Loucy (cell line): Measurements from ENCODE around the gene ATAT1.
"Not testable (repeated sequence)": the region's sequence is repeated elsewhere in the genome, so short reads cannot be mapped to it uniquely, and the experiment has no call there.

Experiments used
- H2AFZ ChIP-seq: fragments of 200-600 bp; sonication (generic); 2 replicates; pipeline ENCODE4 v1.6.0; 2016; ENCODE audit warnings: antibody characterized with exemption, mild to moderate bottlenecking, low read length, moderate library complexity
- H3F3A ChIP-seq: fragments of 200-600 bp; 2 replicates; pipeline ENCODE4 v1.6.0; 2016; ENCODE audit warnings: antibody characterized with exemption, low read depth, mild to moderate bottlenecking
- H3K27me3 ChIP-seq: fragments of 200-600 bp; sonication (generic); 2 replicates; pipeline ENCODE4 v1.6.1; 2014; ENCODE audit warnings: low read length, mild to moderate bottlenecking; ENCODE audit not compliant: insufficient read depth, poor library complexity, severe bottlenecking
- H3K36me3 ChIP-seq: fragments of 200-600 bp; sonication (generic); 2 replicates; pipeline ENCODE4 v1.6.1; 2016; ENCODE audit warnings: low read length; ENCODE audit not compliant: insufficient read depth
- H3K4me1 ChIP-seq: fragments of 200-600 bp; sonication (generic); 2 replicates; pipeline ENCODE4 v1.5.1; 2014; ENCODE audit warnings: low read length, mild to moderate bottlenecking; ENCODE audit not compliant: insufficient read depth, poor library complexity, severe bottlenecking
- H3K4me2 ChIP-seq: fragments of 200-600 bp; sonication (generic); 2 replicates; pipeline ENCODE4 v1.6.0; 2014; ENCODE audit warnings: antibody characterized with exemption, low read length, low read depth, mild to moderate bottlenecking; ENCODE audit not compliant: poor library complexity, severe bottlenecking
- H3K4me3 ChIP-seq: fragments of 200-600 bp; sonication (generic); 2 replicates; pipeline ENCODE4 v1.5.1; 2014; ENCODE audit warnings: low read length, mild to moderate bottlenecking, mixed read lengths; ENCODE audit not compliant: poor library complexity, severe bottlenecking
- H3K79me2 ChIP-seq: fragments of 200-600 bp; sonication (generic); 2 replicates; pipeline ENCODE4 v1.6.1; 2014; ENCODE audit warnings: low read length; ENCODE audit not compliant: insufficient read depth
- H3K9ac ChIP-seq: fragments of 200-600 bp; sonication (generic); 2 replicates; pipeline ENCODE4 v1.6.0; 2014; ENCODE audit warnings: mild to moderate bottlenecking, low read depth, low read length, moderate library complexity; ENCODE audit not compliant: poor library complexity, severe bottlenecking
- H3K9me2 ChIP-seq: fragments of 200-600 bp; sonication (generic); replicated peaks from 2 replicates; pipeline ENCODE4 v1.6.1; 2016; ENCODE audit warnings: low read depth, low read length, mixed read lengths
- H3K9me3 ChIP-seq: fragments of 200-600 bp; sonication (generic); 2 replicates; pipeline ENCODE4 v1.6.1; 2014; ENCODE audit warnings: mild to moderate bottlenecking, antibody characterized with exemption, low read length, low read depth; ENCODE audit not compliant: insufficient read depth
- H4K20me1 ChIP-seq: fragments of 200-600 bp; sonication (generic); 2 replicates; pipeline ENCODE4 v1.6.0; 2014; ENCODE audit warnings: antibody characterized with exemption, low read length, mild to moderate bottlenecking; ENCODE audit not compliant: insufficient read depth, poor library complexity, severe bottlenecking
- CTCF ChIP-seq: fragments of 200-600 bp; sonication (generic); conservative IDR thresholded peaks from 2 replicates; pipeline ENCODE4 v1.5.1; 2014; ENCODE audit warnings: mild to moderate bottlenecking, antibody characterized with exemption, low read length
- EZH2phosphoT487 ChIP-seq: fragments of 200-600 bp; IDR thresholded peaks from 2 replicates; pipeline ENCODE4 v1.6.1; 2018; ENCODE audit warnings: antibody characterized with exemption, mild to moderate bottlenecking, moderate library complexity, borderline replicate concordance

Gene ATAT1

GRCh38 chr6:30656513-30656912, 29.8 kb downstream of the ATAT1 start:
- Histone ChIP-seq H3K4me3 (no peak overlapping the region), H2AFZ (no peak overlapping the region), H3K9me2 (no peaks in the 10 kb centered on the region), H3K27me3 (no peaks in the 10 kb centered on the region), H3F3A (no peaks in the 10 kb centered on the region; the same call in 1 of the 2 replicates), H3K36me3 (peaks cover 77% of the 10 kb centered on the region; the same call in 1 of the 2 replicates), H3K9ac (no peak overlapping the region), H3K79me2 (no peaks in the 10 kb centered on the region), H4K20me1 (no peaks in the 10 kb centered on the region), H3K4me2 (no peak overlapping the region), H3K9me3 (no peaks in the 10 kb centered on the region), H3K4me1 (no peaks in the 10 kb centered on the region)
- no peak for TF ChIP-seq EZH2phosphoT487
- no peak for TF ChIP-seq CTCF

- H3K4me1 ChIP-seq = no peaks in the 10 kb centered on the region
- no peaks in the 10 kb centered on the region; the same call in 1 of the 2 replicates for H3F3A ChIP-seq
- TF ChIP-seq CTCF (no peak), EZH2phosphoT487 (no peak)
- no peak overlapping the region for H3K4me2 ChIP-seq
- no peaks in the 10 kb centered on the region for H3K79me2 ChIP-seq
- no peaks in the 10 kb centered on the region for H3K27me3 ChIP-seq
- H3K36me3 ChIP-seq = peaks cover 78% of the 10 kb centered on the region; the same call in 1 of the 2 replicates
- H4K20me1 ChIP-seq = no peaks in the 10 kb centered on the region
- no peaks in the 10 kb centered on the region for H3K9me2 ChIP-seq
- no peak overlapping the region for H2AFZ ChIP-seq
- no peak overlapping the region for H3K9ac ChIP-seq
- no peak overlapping the region for H3K4me3 ChIP-seq
- H3K9me3 ChIP-seq = no peaks in the 10 kb centered on the region
These were observed 30.8 kb downstream of the ATAT1 start for GRCh38 chr6:30657454-30657853.

- H3K27me3 ChIP-seq, H2AFZ ChIP-seq, H3K9me3 ChIP-seq, H3F3A ChIP-seq, H3K79me2 ChIP-seq, H3K9ac ChIP-seq, H3K4me2 ChIP-seq, H4K20me1 ChIP-seq, H3K9me2 ChIP-seq, H3K4me1 ChIP-seq, H3K4me3 ChIP-seq: not testable (repeated sequence)
- peaks cover 78% of the 10 kb centered on the region; the same call in 1 of the 2 replicates for H3K36me3 ChIP-seq
These were observed 31.2 kb downstream of the ATAT1 start for GRCh38 chr6:30657922-30658321.

DNA sequence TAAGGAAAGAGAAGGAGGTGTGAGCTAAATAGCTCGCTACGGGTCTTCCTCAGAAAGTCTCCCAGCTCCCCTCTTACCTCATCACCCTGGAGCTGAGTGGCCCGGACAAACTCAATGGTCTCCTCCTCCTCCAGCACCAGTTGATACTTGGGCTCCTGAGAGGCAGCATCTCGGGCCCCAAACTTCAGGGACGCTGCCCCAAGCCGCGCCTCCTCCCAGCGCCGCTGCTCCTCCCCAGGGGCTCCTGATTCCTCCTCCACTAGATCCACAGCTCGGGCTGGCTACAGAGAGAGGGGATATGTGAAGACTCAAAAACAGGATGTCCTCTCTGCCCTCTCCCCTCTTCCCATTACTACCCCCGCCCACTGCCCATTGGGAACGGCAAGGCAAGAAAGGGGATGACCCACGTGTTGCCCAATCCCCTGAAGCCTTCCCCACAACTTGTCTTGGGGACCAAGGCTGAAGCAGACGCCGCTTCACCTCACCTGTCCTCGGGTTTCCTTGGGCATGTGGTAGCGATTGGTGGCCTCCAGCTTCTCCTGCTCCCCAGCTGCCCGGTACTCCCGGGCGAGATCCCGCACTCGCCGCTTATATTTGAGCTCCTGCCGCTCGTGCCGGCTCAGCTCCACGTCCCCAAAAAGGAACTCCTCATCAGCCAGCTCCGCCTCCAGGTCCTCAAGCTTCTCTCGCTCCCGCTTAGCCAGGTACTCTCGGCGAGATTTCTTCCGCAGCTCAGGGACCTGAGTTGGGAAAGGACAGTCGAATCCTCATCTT, 38.5 kb downstream of the ATAT1 start:
- Histone ChIP-seq H3K27me3 (no peaks in the 10 kb centered on the region), H3K79me2 (0 out of 2 replicates have a peak, but pooled peaks cover 4% of the 10 kb centered on the region), H2AFZ (no peak overlapping the region), H3K9me2 (no peaks in the 10 kb centered on the region), H3K36me3 (peaks cover 34% of the 10 kb centered on the region; the same call in 1 of the 2 replicates), H3K4me1 (no peaks in the 10 kb centered on the region), H3K9ac (no peak overlapping the region), H3K4me3 (no peak overlapping the region), H3K4me2 (no peak overlapping the region), H3K9me3 (no peaks in the 10 kb centered on the region), H3F3A (no peaks in the 10 kb centered on the region), H4K20me1 (no peaks in the 10 kb centered on the region)
- TF ChIP-seq CTCF = no peak
- no peak for TF ChIP-seq EZH2phosphoT487

DNA sequence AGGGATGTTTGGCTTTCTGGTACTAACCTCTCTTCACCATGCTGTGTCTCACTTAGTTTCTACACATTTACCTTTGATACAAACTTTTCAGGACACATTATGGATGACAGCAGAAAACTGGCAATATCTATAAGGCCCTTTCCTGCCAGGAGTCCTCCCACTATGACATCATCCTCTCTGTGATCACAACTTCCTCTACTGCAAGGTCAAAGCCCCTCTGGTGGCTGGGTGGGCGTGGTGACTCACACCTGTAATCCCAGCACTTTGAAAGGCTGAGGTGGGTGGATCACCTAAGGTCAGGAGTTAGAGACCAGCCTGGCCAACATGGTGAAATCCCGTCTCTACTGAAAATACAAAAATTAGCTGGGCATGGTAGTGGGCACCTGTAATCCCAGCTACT, 39.6 kb downstream of the ATAT1 start:
- H3F3A ChIP-seq, H3K9me2 ChIP-seq, H3K4me2 ChIP-seq, H3K27me3 ChIP-seq, H3K9me3 ChIP-seq, H3K4me3 ChIP-seq, H4K20me1 ChIP-seq, H3K9ac ChIP-seq, H3K79me2 ChIP-seq, H2AFZ ChIP-seq, H3K4me1 ChIP-seq: not testable (repeated sequence)
- H3K36me3 ChIP-seq = peaks cover 31% of the 10 kb centered on the region; the same call in 1 of the 2 replicates
